Stimulated activated CD4-positive, alpha-beta T cell treated with anti-CD3 and anti-CD28 coated beads, Interleukin-1b, Interleukin-23, amount 100 ng/mL, for 48 hours (primary cell): ENCODE data around the gene WDR33.
"Not testable (repeated sequence)": the region's sequence is repeated elsewhere in the genome, so short reads cannot be mapped to it uniquely, and the experiment has no call there.

Source experiments
- DNase-seq: peaks from one replicate; pipeline ENCODE4 v3.0.0-alpha.2; 2020

WDR33 gene

DNA sequence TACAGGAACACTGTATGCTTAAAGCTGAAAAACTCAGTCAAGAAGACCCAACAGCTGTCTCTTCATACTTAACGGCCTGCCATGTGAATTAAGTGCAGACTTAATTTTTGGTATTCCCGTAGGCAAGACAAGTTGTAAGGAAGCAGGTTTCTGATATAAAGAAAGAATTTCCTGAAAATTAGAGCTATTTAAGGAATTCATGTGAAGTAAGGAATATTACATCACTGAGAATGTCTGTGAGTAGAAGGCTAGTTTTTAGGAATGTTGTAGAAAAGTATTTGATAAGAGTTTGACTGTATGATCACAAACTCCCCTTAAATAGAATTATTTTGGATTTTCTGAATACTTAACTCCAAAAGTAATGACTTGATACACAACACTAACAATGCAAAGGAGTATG lies 51.0 kb downstream of the WDR33 start:
- DNase-seq: no peak

DNA sequence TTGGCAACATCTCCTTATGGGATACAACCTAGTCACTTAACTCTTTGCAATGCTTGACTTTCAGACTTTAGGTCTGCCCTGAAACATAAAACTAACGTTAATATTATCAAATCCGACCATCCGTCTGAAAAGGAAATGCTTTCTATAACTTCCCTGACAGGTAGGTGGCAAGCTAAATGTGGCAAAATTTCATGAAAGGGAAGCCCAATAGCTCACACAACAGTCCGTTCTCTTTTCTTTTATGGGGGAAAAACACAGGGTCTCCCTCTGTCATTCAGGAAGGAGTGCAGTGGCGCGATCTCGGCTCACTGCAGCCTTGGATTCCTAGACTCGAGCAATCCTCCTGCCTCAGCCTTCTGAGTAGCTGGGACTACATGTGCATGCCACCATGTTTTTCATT lies 56.8 kb downstream of the WDR33 start:
- DNase-seq: no peak

DNA sequence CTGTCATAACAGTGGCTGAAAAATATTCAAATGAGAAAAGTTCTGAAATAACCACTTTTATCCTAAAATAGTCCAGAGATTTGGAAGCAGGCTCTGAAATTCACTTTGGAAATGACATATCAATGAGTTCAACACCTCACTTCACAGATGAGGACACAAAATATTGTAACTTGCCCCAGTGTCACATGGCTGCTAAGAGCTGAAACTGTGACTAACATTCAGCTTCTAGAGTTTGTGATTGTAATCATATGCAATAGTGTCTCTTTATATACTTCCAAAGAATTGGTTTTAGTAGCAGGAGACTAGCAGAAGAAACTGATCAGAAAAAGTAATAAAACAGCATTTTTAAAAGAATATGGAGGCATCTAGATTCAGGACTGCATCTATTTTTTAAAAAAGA lies 57.6 kb downstream of the WDR33 start:
- no peak for DNase-seq

DNA sequence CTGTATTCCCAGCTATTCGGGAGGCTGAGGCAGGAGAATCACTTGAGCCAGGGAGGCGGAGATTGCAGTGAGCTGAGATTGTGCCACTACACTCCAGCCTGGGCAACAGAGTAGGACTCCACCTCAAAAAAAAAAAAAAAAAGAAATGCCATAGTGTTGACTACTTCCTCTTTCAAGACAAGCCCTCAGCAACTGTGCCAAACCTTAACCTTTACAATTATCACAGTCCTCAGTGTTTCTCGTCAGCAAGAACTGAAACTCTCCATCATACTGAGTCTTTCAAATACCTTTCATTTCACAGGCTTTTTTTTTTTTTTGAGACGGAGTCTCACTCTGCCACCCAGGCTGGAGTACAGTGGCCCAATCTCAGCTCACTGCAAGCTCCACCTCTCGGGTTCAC lies 61.4 kb downstream of the WDR33 start:
- not testable (repeated sequence) for DNase-seq

DNA sequence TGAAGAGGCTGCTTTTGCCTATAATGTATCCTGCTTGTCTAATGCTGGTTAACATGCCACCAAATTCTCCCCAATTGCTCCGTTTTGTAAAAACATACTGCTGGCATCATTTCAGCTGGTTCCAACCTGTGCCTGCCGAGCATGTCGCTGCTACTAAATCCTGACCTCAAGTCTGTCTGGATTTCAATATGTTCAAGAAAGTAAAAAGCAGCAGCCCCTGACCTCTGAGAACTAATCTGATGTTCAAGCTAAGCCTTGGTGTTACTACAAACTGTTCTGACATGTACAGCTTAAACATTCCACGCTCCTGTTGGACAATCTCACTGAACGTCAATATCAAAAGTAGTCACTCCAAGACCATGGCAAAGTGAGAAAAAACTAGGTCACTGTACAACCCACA lies 63.4 kb downstream of the WDR33 start:
- DNase-seq: no peak

DNA sequence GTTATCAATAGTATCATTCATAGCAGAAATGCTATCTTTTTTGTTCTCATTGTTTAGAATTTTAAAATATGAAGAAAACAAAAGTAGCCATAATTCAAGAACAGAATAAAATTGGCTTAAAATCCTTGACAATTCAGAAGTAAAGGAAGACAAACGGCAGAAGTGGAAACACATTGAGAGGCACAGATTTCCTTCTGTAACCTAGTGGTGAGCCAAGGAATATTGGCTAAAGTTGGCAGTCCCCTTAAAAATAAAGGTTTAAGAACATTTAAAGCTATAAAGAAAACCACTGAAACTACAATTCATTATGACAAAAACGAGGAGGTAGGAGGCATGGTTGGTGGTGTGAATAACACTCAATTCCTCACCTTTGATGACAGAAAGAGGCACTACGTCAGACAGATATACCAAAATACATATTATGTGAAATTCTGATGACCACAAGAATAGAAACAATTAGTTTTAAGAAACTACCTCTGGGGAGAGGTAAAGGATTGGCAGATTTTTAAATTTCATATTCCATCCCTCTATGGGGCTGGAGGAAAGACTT lies 67.4 kb downstream of the WDR33 start:
- no peak for DNase-seq

DNA sequence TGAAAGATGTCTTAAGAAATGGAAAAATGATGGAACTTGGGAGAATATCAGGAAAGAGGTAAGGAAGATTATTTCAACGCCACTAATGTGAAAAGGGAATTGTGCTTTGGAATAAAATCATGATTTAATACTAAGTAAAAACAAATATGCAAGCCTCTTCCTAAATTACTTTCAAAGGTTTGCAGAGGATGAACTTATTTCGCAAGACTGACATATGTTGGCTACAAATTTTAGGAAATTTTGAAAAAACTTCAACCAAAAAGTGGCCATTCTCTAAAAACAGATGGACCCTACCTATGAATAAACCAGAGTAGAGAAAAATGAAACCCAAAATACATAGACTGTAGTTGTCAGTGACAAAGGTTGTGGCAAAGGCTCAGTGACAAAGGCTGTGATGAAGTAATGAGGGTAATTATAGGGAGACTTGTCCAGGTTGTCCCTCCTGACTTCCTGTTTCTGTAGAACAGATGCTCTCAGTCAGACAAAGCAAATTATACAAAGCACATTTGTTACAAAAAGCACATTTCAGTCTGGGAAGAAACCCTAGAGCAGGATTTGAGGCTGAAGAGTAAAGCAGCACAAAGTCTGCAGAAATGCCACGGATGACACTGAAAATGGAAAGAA lies 70.2 kb downstream of the WDR33 start:
- no peak for DNase-seq

DNA sequence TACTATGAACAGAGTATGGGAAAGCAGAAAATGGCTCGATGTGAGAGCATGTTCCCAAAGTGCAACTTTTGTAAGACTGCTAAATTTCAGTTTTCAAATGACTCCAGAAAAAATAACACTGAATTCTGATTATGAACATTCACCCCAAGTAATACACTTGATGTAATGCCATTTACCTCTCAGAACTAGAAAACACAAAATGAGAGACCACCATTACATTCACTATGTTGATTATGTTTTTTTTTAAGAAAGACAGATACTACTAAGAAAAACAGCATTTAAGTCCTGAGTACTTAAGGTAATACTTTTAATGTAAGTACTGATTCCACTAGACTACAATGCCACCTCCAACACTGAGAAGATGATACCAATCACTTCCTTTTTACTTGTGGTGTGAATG lies 71.2 kb downstream of the WDR33 start:
- DNase-seq: no peak

DNA sequence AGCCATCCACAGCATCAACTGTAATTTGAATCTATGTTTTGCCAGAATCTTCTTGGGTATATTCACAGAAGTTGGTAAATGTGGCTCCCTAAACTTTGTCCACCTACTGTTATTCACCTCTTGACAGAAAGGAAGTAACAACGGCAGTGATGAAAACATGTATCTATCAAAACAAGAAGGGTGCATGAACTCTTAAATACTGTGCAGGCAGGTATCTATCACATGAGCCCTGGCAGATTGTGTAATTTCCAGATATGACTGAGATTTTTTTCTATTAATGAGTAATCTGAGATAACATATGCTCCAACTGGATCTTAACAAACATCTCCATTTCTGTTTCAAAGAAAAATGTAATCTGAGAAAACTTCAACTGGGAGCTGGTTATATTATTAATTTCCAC lies 73.1 kb downstream of the WDR33 start:
- no peak for DNase-seq

DNA sequence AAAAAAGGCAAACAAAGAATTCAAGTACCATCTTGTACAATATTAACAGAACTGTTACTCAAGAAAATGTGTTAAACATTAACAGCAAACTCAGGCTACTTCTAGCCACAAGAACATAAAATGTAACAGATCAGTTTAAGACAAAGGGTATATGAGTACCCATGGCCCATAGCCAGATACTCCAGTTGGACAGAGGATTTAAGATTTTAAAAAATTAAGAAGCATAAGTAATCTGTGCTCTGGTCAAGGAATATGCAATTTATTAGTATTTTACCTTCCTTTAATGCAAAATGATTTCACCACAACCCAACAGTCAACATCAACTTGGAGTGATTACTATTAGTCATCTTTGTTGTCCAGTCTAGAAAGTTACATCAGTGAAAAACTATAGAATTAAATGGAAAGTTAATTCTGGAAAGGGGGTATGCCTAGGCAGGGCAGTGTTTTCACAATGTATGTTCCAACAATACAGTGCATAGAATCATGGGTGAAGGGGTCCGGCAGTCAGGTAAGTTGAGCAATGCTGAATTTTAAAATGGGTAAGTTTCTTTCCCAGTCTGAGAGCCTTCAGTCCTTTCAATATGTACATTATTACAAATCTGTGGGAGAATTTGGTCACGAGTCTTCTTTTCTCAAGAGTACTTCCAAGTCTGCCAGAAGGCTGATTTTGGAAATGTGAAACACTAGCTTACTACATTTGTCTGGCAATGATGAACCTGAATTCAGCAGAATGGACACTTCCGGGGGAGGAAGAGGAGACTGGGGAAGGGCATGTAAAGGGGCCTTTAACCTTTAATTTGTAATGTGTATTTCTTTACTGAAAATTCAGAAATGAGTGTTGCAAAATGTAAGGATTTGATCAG lies 75.2 kb downstream of the WDR33 start:
- DNase-seq: no peak

DNA sequence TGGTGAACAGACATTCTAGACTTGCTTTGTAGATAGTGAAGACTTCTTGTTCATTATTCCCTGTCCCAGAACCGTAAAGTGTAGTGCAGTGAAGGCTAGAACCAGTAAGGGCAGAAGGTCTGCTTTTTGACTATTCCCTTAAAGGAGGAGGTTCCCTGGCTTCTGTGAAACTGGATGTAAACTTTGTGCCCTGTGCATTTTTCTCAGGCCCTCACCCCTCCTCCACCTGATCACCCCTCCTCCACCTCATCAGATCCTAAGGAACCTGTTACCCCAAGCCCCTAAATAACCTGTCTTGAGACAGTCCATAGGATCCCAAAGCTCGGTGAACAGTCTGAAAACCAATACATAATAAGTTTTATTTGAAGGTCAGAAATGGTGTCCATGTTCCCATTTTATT lies 75.9 kb downstream of the WDR33 start:
- no peak for DNase-seq

DNA sequence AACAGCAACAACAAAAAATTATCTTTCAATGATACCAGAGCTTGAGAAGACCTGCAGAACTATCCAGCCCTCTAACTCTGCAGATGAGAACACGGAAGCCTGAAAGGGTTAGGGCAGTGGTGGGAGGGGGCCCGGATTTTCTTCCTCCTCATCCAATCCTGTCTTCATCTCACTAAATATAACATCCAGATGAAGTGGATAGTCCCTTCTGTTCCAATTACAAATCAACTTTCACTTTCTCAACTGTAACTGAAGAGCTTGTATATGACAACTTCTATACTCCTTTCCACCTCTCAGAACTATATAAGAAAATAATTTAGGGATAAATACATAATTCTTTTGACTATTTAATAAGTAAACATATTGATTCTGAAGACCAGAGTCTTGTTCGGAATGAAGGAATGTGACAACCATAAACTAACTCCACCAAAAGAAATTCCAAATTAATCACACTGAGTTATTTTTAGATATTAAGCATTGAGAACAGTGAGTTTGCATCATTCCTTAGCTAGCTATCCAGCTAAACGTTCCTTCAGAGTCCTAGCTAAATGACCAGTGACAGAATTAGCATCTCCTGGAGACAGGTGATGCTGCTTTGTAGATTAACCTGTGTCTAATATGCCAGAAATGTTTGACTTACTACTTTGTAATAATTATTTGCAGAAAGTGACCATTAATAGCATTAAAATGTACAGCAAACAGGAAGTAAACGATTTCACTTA lies 77.0 kb downstream of the WDR33 start:
- no peak for DNase-seq

DNA sequence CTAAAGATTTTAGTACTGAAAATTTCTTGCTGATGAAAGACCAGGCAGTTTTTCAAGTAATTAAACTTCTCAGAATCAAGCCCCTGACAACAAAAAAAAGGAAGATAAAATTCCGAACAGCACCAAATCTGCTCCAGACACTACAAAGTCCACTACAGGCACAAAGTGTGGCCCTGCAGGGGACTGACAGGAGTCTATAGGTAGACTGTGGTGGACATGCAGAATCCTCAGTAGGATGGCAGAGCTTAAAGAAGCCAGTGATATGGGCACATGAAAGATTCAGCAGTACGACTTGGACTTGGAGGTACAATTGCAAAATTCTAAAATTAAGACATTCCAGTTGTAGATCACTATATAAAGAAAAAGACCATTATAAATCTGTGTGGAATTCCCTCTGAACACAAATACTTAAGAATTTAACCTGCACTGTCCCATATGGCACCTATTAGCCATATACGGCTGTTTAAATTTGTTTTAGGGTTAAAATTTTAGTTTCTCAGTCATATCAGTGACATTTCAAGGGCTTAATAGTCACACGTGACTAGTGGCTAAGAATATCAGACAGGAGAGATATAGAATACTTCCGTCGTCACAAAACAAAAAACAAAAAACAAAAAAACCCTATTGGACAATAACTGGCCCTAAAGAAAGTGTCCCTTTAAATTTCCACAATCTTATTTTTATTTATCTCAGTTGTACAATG lies 77.7 kb downstream of the WDR33 start:
- DNase-seq: no peak

DNA sequence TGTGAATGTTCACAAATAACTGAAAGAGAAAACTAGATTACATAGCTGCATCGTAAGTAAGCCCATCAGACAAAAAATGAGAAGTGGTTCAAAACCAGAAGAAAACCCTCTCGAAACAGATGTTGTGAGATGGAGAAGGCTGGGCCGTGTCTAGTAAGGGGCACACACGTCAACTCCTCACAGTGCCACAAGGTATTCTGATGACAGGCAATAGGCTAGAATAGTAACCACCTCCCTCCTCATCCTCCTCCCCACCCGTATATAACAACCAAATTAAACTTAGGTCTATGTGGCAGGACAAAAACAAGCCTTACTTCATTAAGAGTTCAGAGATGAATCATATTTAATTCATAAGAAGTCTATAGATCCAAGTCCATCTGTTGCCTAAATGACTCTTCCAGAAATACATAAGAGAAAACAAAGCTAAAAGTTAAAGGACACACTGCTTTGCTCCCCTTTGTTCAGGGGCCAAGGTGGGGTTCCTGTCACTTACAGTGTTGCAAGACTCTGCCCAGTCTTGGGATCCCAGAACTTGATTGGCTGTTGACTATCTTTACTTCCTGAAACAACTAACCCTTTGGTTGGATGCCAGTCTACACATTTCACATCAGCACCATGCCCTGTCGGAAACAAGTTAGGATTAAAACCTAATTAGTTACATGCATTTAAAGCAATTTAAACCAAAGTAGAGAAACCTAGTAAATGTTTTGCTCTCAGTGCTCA lies 84.7 kb downstream of the WDR33 start:
- no peak for DNase-seq

DNA sequence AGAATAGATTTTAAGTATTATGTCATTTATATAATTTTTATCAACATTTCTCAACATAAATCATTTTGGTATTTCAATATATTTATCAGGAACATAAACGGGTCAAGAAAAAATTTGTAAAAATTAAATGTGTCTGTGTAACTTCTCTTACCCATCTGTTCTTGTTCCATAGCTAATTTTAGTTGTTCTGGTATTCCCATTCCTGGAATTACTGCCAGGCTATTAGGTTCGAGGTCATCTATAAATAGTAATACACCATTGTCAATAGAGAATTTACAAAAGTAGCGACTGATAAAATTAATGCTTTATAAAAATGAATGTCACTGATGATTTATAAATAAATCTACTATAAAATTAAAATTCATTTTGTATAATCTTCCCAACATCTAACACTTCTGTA lies 88.2 kb downstream of the WDR33 start:
- no peak for DNase-seq

DNA sequence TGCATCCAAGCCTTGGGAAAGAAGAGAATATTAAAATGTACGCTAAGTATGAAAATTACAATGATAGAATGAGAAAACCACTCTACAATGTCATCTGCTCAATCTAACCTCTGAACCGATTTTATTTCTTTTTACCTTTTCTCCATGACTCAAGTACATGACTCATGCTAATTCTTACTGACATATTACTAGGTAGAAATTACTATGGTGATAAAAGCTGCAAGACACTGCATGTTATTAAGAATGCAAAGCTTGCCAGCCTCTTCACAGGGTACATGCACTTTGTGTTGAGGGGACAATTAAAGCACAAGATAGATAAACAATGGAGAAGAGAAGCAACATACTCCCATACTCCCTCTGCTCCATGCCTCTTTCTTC lies 89.0 kb downstream of the WDR33 start:
- no peak for DNase-seq

DNA sequence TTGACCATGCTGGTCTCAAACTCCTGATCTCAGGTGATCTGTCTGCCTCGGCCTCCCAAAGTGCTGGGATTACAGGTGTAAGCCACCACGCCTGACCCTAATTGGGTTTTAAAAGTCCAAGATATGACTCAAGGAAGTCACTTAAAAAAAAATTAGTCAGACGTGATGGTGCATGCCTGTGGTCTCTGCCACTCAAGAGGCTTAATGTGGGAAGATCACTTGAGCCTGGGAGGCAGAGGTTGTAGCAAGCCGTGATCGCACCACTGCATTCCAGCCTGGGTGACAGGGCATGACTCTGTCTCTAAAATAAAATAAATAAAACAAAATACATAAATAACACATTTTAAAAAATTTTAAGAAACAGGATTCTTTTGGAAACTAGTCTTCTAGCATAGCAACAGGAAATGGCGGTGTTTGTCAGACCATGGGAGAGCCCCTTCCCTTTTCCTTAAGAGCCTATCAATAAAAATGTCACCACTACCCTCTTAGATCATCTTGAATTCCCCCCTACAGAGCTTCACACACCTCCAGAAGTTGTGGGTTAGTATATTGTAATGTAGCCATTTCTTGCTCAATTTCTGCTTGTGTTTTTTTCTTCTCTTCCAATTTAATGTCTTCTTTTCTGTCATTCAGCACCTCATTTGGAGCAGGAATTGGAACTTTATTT lies 89.5 kb downstream of the WDR33 start:
- no peak for DNase-seq

DNA sequence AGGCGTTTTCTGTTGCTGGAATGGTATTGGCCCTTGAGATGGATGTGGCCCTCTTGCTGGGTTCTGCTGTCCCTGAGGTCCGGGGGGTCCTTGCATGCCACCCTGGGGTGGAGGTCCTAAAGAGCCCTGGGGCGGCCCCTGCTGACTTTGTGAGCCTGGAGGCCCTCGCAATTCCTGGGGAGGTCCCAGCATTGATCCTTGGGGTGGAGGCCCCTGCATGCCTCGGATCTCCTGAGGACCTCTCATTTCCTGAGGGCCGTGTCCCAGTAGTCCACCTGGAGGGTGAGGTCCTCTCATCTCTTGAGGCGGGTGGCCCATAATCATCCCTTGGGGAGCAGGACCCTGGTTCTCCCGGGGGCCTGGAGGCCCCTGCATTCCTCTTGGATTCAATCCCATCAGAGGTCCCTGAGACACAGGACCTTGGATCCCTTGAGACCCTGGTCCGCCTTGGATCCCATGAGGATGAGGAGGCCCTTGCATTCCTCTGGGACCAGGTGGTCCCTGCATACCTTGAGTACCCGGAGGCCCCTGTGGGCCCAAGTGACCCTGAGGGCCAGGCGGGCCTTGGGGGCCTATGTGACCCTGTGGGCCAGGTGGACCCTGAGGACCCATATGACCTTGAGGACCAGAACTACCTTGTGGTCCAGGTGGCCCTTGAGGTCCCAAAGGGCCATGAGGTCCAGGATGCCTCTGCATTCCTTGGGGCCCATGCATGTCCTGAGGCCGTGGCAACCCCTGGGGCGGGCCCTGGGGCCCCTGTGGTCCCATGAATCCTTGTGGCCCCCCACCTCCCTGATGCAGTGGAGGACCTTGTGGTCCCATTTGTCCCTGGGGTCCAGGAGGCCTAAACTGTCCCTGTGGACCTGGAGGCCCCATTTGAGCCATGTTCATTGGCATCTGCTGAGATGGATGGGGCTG lies 91.4 kb downstream of the WDR33 start:
- no peak for DNase-seq

DNA sequence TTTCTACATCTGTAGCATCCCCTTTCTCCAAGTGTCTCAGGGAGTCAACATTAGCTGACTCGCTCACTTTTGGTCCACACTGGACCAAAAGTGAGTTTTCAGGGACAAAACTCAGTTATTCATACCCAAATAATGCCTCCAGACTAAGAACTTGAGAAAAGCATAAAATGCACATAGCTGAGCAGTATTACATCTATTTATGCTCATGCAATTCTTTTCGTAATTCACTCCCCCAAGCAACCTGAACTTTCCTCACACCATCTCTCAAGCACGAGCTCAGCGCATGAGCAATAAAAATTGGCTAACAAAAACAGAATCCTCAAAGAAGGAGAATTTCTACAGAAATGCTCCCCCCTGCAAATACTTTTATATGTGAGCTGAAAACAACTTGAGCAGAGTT lies 92.7 kb downstream of the WDR33 start:
- DNase-seq: no peak

DNA sequence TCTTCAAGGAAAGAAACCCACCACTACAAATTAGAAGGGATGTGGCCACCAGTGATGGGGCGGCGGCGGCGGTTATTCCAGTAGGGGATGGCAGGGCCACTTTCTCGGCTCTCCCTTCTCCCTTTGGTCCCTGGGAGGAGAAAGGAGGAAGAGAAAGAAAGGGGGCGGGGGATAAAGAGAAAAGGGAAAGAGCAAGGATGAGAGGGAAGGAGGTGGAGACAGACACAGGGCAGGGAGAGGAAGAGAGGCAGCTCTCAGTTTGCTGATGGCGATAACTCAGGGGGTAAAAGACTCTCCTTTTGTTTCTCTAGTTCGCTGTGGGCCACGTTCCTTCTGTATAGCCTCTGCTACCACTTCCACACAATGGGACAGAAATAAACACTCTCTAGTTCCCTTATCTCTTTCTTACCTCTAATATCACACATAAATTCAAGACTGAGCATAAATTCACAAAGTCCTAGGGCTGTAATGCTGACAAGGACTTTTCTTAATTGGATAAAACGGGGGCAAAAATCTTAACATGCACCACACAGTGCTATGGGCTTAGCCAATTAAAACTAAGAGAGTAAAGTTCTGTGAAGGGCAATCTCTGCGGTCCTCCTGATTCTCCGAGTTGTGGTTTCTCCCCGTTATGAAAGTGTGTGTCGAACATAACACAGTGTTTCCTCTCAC lies 95.1 kb downstream of the WDR33 start:
- no peak for DNase-seq
